Activated naive CD4-positive, alpha-beta T cell treated with Interleukin-2 at 50 U/mL for 16 hours (primary cell): ENCODE results near the gene ZNF335.

ENCODE experiments used
- DNase-seq: peaks from one replicate; pipeline ENCODE4 v3.0.0-alpha.2; 2020

ZNF335 gene, protein sequence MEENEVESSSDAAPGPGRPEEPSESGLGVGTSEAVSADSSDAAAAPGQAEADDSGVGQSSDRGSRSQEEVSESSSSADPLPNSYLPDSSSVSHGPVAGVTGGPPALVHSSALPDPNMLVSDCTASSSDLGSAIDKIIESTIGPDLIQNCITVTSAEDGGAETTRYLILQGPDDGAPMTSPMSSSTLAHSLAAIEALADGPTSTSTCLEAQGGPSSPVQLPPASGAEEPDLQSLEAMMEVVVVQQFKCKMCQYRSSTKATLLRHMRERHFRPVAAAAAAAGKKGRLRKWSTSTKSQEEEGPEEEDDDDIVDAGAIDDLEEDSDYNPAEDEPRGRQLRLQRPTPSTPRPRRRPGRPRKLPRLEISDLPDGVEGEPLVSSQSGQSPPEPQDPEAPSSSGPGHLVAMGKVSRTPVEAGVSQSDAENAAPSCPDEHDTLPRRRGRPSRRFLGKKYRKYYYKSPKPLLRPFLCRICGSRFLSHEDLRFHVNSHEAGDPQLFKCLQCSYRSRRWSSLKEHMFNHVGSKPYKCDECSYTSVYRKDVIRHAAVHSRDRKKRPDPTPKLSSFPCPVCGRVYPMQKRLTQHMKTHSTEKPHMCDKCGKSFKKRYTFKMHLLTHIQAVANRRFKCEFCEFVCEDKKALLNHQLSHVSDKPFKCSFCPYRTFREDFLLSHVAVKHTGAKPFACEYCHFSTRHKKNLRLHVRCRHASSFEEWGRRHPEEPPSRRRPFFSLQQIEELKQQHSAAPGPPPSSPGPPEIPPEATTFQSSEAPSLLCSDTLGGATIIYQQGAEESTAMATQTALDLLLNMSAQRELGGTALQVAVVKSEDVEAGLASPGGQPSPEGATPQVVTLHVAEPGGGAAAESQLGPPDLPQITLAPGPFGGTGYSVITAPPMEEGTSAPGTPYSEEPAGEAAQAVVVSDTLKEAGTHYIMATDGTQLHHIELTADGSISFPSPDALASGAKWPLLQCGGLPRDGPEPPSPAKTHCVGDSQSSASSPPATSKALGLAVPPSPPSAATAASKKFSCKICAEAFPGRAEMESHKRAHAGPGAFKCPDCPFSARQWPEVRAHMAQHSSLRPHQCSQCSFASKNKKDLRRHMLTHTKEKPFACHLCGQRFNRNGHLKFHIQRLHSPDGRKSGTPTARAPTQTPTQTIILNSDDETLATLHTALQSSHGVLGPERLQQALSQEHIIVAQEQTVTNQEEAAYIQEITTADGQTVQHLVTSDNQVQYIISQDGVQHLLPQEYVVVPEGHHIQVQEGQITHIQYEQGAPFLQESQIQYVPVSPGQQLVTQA (N-terminal part only)

DNA sequence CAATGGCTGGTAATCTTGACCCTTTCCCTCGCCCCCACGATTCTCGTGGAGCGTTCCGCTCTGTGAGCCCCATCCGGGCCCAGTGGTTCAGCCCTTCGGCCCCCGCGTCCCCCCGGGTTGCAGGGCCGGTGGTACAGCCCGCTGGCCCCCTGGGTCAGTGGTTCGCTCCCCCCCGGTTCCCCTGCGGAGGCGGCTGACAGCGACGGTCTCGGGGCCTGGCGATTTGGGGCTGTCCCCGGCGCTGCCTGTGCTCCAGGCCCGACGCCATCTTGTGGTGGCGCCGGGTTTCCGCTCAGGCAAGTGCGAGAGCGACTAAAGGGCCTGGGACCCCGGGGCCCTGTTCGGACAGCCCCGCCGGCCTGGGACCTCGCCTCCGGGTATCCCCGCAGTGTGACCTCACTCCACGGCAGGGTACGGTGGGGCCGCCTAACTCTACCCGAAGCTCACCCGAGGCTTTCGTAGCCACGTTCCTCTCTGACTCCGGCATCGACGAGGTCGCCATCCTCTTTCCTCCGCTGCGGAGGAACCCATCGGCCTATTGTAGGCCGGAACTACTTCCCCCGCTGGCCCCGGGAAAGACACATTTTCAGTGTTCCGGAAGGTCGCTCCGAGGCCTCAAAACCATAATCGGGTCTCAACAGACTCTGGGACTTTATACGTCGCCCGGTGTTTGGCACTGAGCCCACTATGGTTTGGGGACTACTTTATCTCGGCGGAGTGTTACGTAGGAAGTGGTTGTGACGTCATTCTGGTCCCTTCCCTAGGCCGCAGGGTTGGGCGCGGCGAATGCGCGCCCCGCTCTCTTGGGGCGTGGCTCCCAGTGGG is at the start of gene ZNF335:
Gene ZNF335, minus strand, starts transcription at position 529 of the 825 bp plus-strand sequence. CDS start 793 bp downstream, outside the sequence.
- peak; percentile 96 for DNase-seq

- no peak for DNase-seq
Measured at GRCh38 chr20:46020555-46020954, 48.6 kb upstream of the ZNF335 start.

DNA sequence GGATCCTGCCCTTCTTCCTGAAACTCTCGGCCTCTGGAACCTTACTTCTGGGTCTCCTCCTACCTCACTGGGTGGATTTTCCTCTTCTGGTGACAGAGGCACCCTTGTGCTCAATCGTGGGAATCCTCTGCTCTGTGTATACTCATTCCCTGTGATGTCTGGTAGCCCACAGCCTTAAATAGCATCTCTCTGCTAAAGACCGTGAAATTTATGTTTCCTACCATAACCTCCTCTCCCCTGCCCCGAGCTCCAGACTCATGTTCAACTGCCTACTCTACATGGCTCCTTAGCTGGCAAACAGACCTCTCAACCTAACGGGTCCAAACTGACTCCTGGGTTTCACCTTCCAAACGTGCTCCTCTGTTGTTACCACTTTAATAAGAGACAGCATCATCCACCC is 46.6 kb upstream of the ZNF335 start:
- no peak for DNase-seq

DNA sequence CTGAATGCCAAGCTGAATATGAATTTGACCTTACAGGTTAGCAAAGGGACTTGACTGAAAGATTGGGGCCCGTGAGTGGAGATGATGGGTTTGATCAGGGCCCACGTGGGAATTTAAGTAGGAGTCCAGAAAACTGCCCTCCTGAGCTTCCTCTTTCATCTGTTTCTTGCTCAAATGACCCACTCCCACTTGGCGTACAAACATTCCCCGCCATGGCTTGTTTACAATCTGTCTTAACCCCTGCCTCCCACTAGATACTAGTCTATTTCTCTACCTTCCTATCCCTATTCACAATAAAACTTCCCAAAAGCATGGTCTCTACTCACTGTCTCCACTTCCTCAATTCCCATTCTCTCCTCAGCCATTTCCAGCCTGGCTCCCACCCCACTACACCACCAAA is 46.1 kb upstream of the ZNF335 start:
- no peak for DNase-seq

GRCh38 chr20:46017272-46017671 is 45.3 kb upstream of the ZNF335 start:
- DNase-seq = no peak

GRCh38 chr20:46014517-46015396 is 42.8 kb upstream of the ZNF335 start:
- DNase-seq = no peak

- DNase-seq = peak; percentile 73
Measured at GRCh38 chr20:46013829-46014516, 42.0 kb upstream of the ZNF335 start.

DNA sequence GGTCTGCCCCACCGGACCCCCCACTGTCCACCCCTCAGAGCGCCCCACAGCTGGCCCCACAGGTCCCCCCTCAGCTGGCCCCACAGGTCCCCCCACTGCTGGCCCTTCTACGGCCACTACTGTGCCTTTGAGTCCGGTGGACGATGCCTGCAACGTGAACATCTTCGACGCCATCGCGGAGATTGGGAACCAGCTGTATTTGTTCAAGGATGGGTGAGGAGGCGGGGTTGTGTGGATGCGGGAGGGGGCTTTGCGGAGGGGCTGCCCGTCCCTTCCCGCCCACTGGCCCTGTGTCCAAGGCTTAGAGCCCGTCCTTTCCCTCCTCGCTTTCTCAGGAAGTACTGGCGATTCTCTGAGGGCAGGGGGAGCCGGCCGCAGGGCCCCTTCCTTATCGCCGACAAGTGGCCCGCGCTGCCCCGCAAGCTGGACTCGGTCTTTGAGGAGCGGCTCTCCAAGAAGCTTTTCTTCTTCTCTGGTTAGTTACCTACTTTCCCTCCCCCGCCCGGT is 41.4 kb upstream of the ZNF335 start:
- no peak for DNase-seq

- no peak for DNase-seq
Measured at GRCh38 chr20:46012921-46013320, 40.9 kb upstream of the ZNF335 start.

DNA sequence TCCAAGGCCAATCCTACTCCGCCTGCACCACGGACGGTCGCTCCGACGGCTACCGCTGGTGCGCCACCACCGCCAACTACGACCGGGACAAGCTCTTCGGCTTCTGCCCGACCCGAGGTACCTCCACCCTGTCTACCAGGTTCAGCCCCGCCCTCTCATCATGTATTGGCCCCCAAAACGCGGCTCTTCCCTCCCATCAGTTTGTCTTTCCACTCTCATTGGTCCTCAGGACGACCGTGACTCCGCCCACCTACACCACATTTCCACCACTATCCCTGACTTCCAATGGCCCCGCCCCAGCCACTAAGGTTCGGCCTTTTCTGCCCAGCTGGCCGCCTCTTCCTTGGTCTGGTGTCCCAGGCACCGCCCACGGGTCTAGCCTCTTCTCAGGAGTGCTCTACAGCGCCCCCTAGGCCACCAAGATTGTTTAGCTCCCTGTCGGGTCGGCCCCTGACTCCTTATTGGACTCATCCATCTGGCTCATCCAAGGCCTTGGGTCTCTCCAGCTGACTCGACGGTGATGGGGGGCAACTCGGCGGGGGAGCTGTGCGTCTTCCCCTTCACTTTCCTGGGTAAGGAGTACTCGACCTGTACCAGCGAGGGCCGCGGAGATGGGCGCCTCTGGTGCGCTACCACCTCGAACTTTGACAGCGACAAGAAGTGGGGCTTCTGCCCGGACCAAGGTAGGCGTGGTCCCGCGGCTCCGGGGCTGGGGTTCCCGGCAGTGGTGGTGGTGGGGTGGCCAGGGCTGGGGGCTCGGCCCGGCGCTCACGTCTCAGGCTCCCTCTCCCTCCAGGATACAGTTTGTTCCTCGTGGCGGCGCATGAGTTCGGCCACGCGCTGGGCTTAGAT is 39.9 kb upstream of the ZNF335 start:
- DNase-seq = peak; percentile 26

DNA sequence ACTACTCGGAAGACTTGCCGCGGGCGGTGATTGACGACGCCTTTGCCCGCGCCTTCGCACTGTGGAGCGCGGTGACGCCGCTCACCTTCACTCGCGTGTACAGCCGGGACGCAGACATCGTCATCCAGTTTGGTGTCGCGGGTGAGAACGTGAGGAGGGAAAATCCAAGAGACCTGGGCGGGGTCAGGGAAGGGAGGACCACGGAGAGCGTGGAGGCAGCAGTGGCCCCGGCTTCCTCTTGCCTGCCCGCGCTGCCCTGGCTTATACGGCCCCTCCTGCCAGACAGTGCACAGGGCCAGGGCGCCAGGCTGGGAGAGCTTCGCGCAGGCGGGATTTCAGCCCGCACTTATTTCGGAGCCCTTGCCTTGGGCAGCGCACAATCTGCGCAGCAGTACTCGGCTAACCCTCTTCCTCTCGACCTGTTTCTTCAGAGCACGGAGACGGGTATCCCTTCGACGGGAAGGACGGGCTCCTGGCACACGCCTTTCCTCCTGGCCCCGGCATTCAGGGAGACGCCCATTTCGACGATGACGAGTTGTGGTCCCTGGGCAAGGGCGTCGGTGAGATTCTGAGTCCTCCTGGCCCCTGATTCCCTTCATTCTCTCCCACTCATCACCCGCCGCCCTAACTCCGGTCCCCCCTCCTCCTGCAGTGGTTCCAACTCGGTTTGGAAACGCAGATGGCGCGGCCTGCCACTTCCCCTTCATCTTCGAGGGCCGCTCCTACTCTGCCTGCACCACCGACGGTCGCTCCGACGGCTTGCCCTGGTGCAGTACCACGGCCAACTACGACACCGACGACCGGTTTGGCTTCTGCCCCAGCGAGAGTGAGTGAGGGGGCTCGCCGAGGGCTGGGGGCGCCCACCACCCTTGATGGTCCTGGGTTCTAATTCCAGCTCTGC is 38.7 kb upstream of the ZNF335 start:
- DNase-seq = peak; percentile 59

GRCh38 chr20:46009816-46010215 is 37.8 kb upstream of the ZNF335 start:
- DNase-seq = no peak

DNA sequence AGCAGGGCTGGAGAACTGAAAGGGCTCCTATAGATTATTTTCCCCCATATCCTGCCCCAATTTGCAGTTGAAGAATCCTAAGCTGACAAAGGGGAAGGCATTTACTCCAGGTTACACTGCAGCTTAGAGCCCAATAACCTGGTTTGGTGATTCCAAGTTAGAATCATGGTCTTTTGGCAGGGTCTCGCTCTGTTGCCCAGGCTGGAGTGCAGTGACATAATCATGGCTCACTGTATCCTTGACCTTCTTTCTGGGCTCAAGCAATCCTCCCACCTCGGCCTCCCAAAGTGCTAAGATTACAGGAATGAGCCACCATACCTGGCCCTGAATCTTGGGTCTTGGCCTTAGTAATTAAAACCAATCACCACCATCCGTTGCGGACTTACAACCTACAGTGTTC is 35.7 kb upstream of the ZNF335 start:
- no peak for DNase-seq

GRCh38 chr20:46006964-46007363 is 35.0 kb upstream of the ZNF335 start:
- DNase-seq = no peak

DNA sequence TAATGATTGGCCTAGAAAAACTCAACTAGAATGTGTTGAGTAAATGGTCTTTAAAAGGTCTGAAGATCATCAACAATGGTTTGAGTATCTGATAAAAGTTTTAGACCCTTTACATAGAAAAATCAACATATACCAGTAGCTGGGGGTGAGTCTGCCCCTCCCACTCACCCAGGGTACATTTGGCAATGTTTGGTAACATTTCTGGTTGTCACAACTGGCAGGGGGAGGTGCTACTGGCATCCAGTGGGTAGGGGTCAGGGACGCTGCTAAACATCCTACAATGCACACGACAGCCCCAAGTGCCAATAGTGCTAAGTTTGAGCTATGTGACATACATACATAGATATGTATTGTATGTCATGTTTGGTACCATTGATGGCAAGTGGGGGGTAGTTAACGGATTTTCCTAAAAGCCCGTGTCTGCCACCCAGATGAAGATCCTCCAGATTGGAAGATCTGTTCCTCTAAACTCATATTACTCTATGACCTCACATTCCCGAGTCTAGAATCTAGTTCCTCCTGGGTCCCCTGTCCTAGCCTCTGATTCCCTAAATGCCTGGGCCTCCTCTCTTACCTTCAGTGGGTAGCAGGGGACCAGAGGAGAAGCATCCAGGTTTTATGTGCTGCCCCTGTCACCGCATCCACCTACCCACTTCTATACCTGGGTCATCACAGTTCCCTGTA is 34.2 kb upstream of the ZNF335 start:
- no peak for DNase-seq

DNA sequence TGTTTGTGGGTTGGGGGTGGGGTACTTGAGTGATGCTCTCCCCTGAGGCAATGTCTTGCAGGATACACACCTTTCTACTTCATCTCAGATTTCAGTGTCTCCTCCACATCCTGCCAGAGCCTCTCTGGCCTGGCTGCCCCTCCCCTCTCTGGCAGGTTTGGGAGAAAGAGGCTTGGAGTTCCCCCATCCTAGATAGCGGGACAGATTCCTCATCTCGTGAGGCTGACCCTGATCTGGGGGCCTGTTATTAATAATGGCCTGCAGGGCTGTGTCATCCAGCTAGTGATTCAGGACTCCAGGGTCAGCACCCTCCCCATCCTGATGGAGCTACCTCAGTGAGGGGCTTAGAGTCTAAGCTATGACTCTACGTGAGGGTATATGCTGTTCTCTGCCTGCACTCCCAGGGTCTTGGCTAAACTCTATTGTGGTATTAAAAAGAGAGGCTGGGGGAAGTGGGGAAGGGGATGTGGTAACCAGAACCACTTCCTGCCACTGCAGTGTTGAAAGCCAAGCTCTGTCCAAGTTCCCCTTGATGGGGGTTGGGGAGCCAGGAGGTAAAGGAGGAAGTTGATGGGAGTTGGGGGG is 33.0 kb upstream of the ZNF335 start:
- DNase-seq = no peak

DNA sequence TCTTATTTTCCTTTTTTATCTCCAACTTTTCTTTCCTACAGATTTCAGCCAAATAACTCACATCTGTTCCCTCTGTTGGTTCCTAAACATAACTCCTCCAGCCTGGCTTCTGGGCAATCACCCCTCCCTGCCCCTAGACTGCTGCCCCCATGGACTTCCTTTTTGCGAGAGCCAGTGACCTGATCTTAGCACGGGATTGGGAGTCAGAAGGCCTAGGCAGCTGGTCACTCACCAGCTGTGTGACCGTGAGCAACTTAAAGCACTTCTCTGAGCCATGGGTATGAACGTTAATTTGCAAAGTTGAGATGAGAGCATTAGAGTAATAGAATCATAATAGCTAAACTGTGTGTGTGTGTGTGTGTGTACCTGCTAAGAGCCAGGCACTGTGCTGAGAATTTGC is 32.2 kb upstream of the ZNF335 start:
- no peak for DNase-seq
